Panc1 (cell line): ENCODE results near the gene HIGD1A. TPM values are rescaled to one million over a fixed set of nuclear protein-coding genes. Genes with fewer than 3 reads are reported as not detected.

ENCODE experiments used
- ATAC-seq: fragments of 200-7000 bp; cut with Tn5 transposase; 2 replicates; pipeline ENCODE4 v1.9.1; 2020; ENCODE audit warnings: mild to moderate bottlenecking, moderate library complexity
- BruUV-seq: library from RNA; stranded (reverse); fragments of 400-500 nt; replicated peaks from 2 replicates; lab custom pipeline; 2021; lab: Mats Ljungman, UMichigan
- CTCF ChIA-PET: fragments of 300-600 bp; sonication (Branson Sonifier 250); formaldehyde crosslinking; loops from one replicate; lab custom pipeline; 2022; ENCODE audit warnings: antibody characterized with exemption; lab: Charles Lee
- POLR2A ChIA-PET: fragments of 300-600 bp; sonication (Branson Sonifier 250); formaldehyde crosslinking; loops from one replicate; lab custom pipeline; 2022; ENCODE audit warnings: antibody characterized with exemption; lab: Charles Lee
- DNase-seq: peaks from one replicate; pipeline ENCODE4 v3.0.0-alpha.2; 2010; ENCODE audit warnings: low read depth, low spot score
- H3K27ac ChIP-seq: 2 replicates; pipeline ENCODE4 v1.5.1; 2011; ENCODE audit warnings: mild to moderate bottlenecking, low read length, inconsistent platforms
- H3K27me3 ChIP-seq: fragments of 200-500 bp; sonication (Bioruptor generic); 2 replicates; pipeline ENCODE4 v1.6.0; 2014; ENCODE audit warnings: low read length, inconsistent platforms; ENCODE audit not compliant: control insufficient read depth, insufficient read depth
- H3K36me3 ChIP-seq: fragments of 200-500 bp; sonication (Bioruptor generic); 2 replicates; pipeline ENCODE4 v1.5.1; 2014; ENCODE audit warnings: inconsistent platforms, mild to moderate bottlenecking, low read length, moderate library complexity; ENCODE audit not compliant: control insufficient read depth, insufficient read depth
- H3K4me1 ChIP-seq: 2 replicates; pipeline ENCODE4 v1.5.1; 2011; ENCODE audit warnings: inconsistent platforms, mild to moderate bottlenecking, low read length, moderate library complexity; ENCODE audit not compliant: control insufficient read depth, insufficient read depth
- H3K4me3 ChIP-seq, 2 experiments: 2 replicates each; pipeline ENCODE4 v1.5.1; 2011 to 2012; ENCODE audit warnings: low read depth in 2 of 2, low read length in 2 of 2, mild to moderate bottlenecking in 2 of 2, inconsistent platforms in 1 of 2, moderate library complexity in 1 of 2
- H3K9me3 ChIP-seq: fragments of 200-500 bp; sonication (Bioruptor generic); 2 replicates; pipeline ENCODE4 v1.5.1; 2014; ENCODE audit warnings: low read depth, mild to moderate bottlenecking, inconsistent platforms, low read length, moderate library complexity; ENCODE audit not compliant: control insufficient read depth, insufficient read depth
- CTCF ChIP-seq: fragments of 450-650 bp; IDR thresholded peaks from 2 replicates; pipeline ENCODE4 v1.5.1; 2017; ENCODE audit warnings: mild to moderate bottlenecking
- POLR2AphosphoS5 ChIP-seq: IDR thresholded peaks from 2 replicates; pipeline ENCODE4 v1.6.1; 2012; ENCODE audit warnings: mild to moderate bottlenecking, low read depth, low read length, moderate library complexity
- REST ChIP-seq, 2 experiments: IDR thresholded peaks; 2 replicates each; pipeline ENCODE4 v1.6.1; 2011 to 2012; ENCODE audit warnings: low read depth in 2 of 2, control low read depth in 1 of 2, low read length in 1 of 2, mild to moderate bottlenecking in 1 of 2, moderate library complexity in 1 of 2; ENCODE audit not compliant: insufficient read depth in 1 of 2
- SIN3A ChIP-seq: IDR thresholded peaks from 2 replicates; pipeline ENCODE4 v1.6.1; 2012; ENCODE audit warnings: low read depth, mild to moderate bottlenecking, low read length, moderate library complexity, borderline replicate concordance; ENCODE audit not compliant: insufficient read depth
- TCF7L2 ChIP-seq: IDR thresholded peaks from 2 replicates; pipeline ENCODE4 v1.6.1; 2011; ENCODE audit warnings: mild to moderate bottlenecking, low read depth, low read length, inconsistent platforms
- in situ Hi-C: cut with HindIII; loops from 2 replicates; pipeline ENCODE4 v1.10.0; 2016; ENCODE audit warnings: low sequenced_read_pairs, low pct_unique_long_range_greater_than_20kb
- intact Hi-C: fragments of 100-400 bp; cut with micrococcal nuclease; formaldehyde crosslinking; loops from one replicate; pipeline ENCODE4 v1.10.0; 2022; ENCODE audit not compliant: unreplicated experiment
- total RNA-seq: library from RNA; stranded (reverse); gene quantifications from one replicate; pipeline ENCODE4 v1.2.1, GENCODE V29; 2021; ENCODE audit not compliant: unreplicated experiment

The HIGD1A gene
- total RNA-seq, 1 experiment from 2014 or later: 74.6 TPM

- CTCF ChIA-PET: no interaction called here
- Histone ChIP-seq H3K36me3 (no peaks in the 10 kb centered on the region), H3K27me3 (no peaks in the 10 kb centered on the region), H3K27ac (no peak overlapping the region), H3K4me3 (no peak overlapping the region), H3K9me3 (no peaks in the 10 kb centered on the region), H3K4me1 (no peaks in the 10 kb centered on the region)
- POLR2A ChIA-PET: no interaction called here
- TF ChIP-seq CTCF (no peak), TCF7L2 (no peak), REST (IDR thresholded peaks at IDR 0.05; ENCODE audit: insufficient read depth in 1 of 2, low read depth in 2 of 2, low read length in 1 of 2) (no peak), POLR2AphosphoS5 (no peak), SIN3A (no peak)
- ATAC-seq (no peak), DNase-seq (no peak)
- in situ Hi-C loops: no loop called here
- intact Hi-C loops: loop anchor here (5.0 kb wide), 1 partner anchor 90 kb away; the partner anchor contains the start of gene ZBTB47
- no TSS peak for BruUV-seq
Measured at GRCh38 chr3:42742688-42743087, 61.6 kb downstream of the HIGD1A start.

- intact Hi-C loops: loop anchor here (5.0 kb wide), 1 partner anchor 90 kb away; the partner anchor contains the start of gene ZBTB47
- CTCF ChIA-PET: no interaction called here
- ATAC-seq (no peak), DNase-seq (no peak)
- Histone ChIP-seq H3K27ac (no peak overlapping the region), H3K36me3 (no peaks in the 10 kb centered on the region), H3K4me3 (no peak overlapping the region), H3K4me1 (no peaks in the 10 kb centered on the region), H3K27me3 (no peaks in the 10 kb centered on the region), H3K9me3 (no peaks in the 10 kb centered on the region)
- POLR2A ChIA-PET: no interaction called here
- no TSS peak for BruUV-seq
- in situ Hi-C loops: no loop called here
- TF ChIP-seq POLR2AphosphoS5: no peak
- TF ChIP-seq TCF7L2: no peak
- TF ChIP-seq CTCF: no peak
Measured at GRCh38 chr3:42742259-42742658, 62.0 kb downstream of the HIGD1A start.
